GM12878 (cell line): Measurements from ENCODE around the gene NF1. TPM values are rescaled to one million over a fixed set of nuclear protein-coding genes. Genes with fewer than 3 reads are reported as not detected.
A peak's percentile ranks its signal among the peaks of the same experiment; 100 is the strongest.

ENCODE experiments used
- ATAC-seq: fragments of 200-7000 bp; cut with Tn5 transposase; 3 replicates; pipeline ENCODE4 v1.9.1; 2020; ENCODE audit warnings: mild to moderate bottlenecking, moderate library complexity
- BruUV-seq: library from RNA; stranded (reverse); fragments of 400-500 nt; replicated peaks from 2 replicates; lab custom pipeline; 2021; lab: Mats Ljungman, UMichigan
- CTCF ChIA-PET: fragments of 300-600 bp; sonication (Branson Sonifier 250); formaldehyde crosslinking; extraction: SDS; loops from one replicate; lab custom pipeline; 2021; ENCODE audit warnings: inconsistent platforms; lab: Yijun Ruan, JAX
- POLR2A ChIA-PET: fragments of 350-600 bp; formaldehyde crosslinking; extraction: SDS; loops from one replicate; lab custom pipeline; 2021; ENCODE audit warnings: inconsistent platforms; lab: Charles Lee
- RAD21 ChIA-PET: fragments of 300-600 bp; sonication (Branson Sonifier 250); formaldehyde crosslinking; loops from one replicate; lab custom pipeline; 2023; ENCODE audit warnings: antibody characterized with exemption; ENCODE audit not compliant: unreplicated experiment; lab: Charles Lee
- SMC1A ChIA-PET: fragments of 300-600 bp; sonication (Branson Sonifier 250); formaldehyde crosslinking; loops from one replicate; lab custom pipeline; 2023; ENCODE audit not compliant: unreplicated experiment, uncharacterized antibody; lab: Charles Lee
- DNase-seq: peaks from one replicate; pipeline ENCODE4 v3.0.0-alpha.2; 2011; ENCODE audit warnings: low read depth, low spot score
- FAIRE-seq: peaks from 3 replicates; lab custom pipeline; 2011; peaks lifted over from hg19 to GRCh38; lab: Jason Lieb, UNC
- H2AFZ ChIP-seq: 2 replicates; pipeline ENCODE4 v1.6.0; 2011; ENCODE audit warnings: low read depth, low read length, control low read depth; ENCODE audit not compliant: control insufficient read depth
- H3K27ac ChIP-seq: 2 replicates; pipeline ENCODE4 v1.5.1; 2011; ENCODE audit warnings: control low read depth; ENCODE audit not compliant: control insufficient read depth, insufficient read depth
- H3K27me3 ChIP-seq, 2 experiments: replicated peaks in 1 of 2; 2 replicates each; pipeline versions ENCODE4 v1.6.0 to v1.6.1; 2011; ENCODE audit warnings: low read length in 1 of 2; ENCODE audit not compliant: control insufficient read depth in 2 of 2, insufficient read depth in 2 of 2
- H3K36me3 ChIP-seq, 2 experiments: 2 replicates each; pipeline ENCODE4 v1.5.1; 2011; ENCODE audit warnings: low read length in 1 of 2; ENCODE audit not compliant: control insufficient read depth in 2 of 2, insufficient read depth in 2 of 2
- H3K4me1 ChIP-seq: 2 replicates; pipeline ENCODE4 v1.6.1; 2011; ENCODE audit warnings: mild to moderate bottlenecking, low read length, moderate library complexity, mixed read lengths; ENCODE audit not compliant: control insufficient read depth, insufficient read depth
- H3K4me2 ChIP-seq: 2 replicates; pipeline ENCODE4 v1.6.0; 2011; ENCODE audit warnings: control low read depth; ENCODE audit not compliant: control insufficient read depth, insufficient read depth
- H3K4me3 ChIP-seq: fragments of 200-600 bp; sonication (generic); 2 replicates; pipeline ENCODE4 v1.5.1; 2016
- H3K79me2 ChIP-seq: 2 replicates; pipeline ENCODE4 v1.6.0; 2011; ENCODE audit warnings: low read length; ENCODE audit not compliant: control insufficient read depth, insufficient read depth
- H3K9ac ChIP-seq: 2 replicates; pipeline ENCODE4 v1.8.0; 2011; ENCODE audit warnings: low read length, control low read depth, mixed read lengths; ENCODE audit not compliant: control insufficient read depth, insufficient read depth
- H3K9me3 ChIP-seq: replicated peaks from 3 replicates; pipeline ENCODE4 v1.5.1; 2011; ENCODE audit warnings: mild to moderate bottlenecking, low read length; ENCODE audit not compliant: control insufficient read depth, insufficient read depth
- H4K20me1 ChIP-seq: 2 replicates; pipeline ENCODE4 v1.6.0; 2011; ENCODE audit not compliant: control insufficient read depth, insufficient read depth
- CEBPB ChIP-seq, 2 experiments: fragments of 150-350 bp in 1 of 2; IDR thresholded peaks; 2 replicates each; pipeline ENCODE4 v1.6.1; 2012 to 2014; ENCODE audit warnings: low read depth in 2 of 2, low read length in 2 of 2, borderline replicate concordance in 1 of 2, inconsistent platforms in 1 of 2
- EED ChIP-seq: sonication (generic); IDR thresholded peaks from 2 replicates; pipeline ENCODE4 v1.6.1; 2016; ENCODE audit warnings: antibody characterized with exemption, low read depth
- EP300 ChIP-seq, 2 experiments: fragments of 150-350 bp in 1 of 2; IDR thresholded peaks; 2 replicates each; pipeline ENCODE4 v1.6.1; 2011 to 2012; ENCODE audit warnings: low read depth in 2 of 2, low read length in 2 of 2, borderline replicate concordance in 1 of 2, improper control_type of control experiment in 1 of 2, inconsistent platforms in 1 of 2; ENCODE audit not compliant: control insufficient read depth in 1 of 2
- ETV6 ChIP-seq, 2 experiments: fragments of 450-650 bp in 1 of 2; IDR thresholded peaks in 1 of 2; conservative IDR thresholded peaks in 1 of 2; 2 replicates each; pipeline ENCODE4 v1.6.1; 2014; ENCODE audit warnings: antibody characterized with exemption in 1 of 2, borderline replicate concordance in 1 of 2, low read depth in 1 of 2, mild to moderate bottlenecking in 1 of 2, moderate library complexity in 1 of 2
- HDAC2 ChIP-seq: fragments of 200-600 bp; sonication (generic); IDR thresholded peaks from 2 replicates; pipeline ENCODE4 v1.6.1; 2017
- HDGF ChIP-seq: fragments of 450-650 bp; IDR thresholded peaks from 2 replicates; pipeline ENCODE4 v1.6.1; 2016; ENCODE audit warnings: antibody characterized with exemption
- HSF1 ChIP-seq: fragments of 150-350 bp; IDR thresholded peaks from 2 replicates; pipeline ENCODE4 v1.6.1; 2014; ENCODE audit warnings: mild to moderate bottlenecking, low read depth, low read length
- NBN ChIP-seq: fragments of 450-650 bp; IDR thresholded peaks from 2 replicates; pipeline ENCODE4 v1.6.1; 2016
- PKNOX1 ChIP-seq: fragments of 450-650 bp; IDR thresholded peaks from 2 replicates; pipeline ENCODE4 v1.6.1; 2016; ENCODE audit warnings: mild to moderate bottlenecking
- POLR2A ChIP-seq: IDR thresholded peaks from 2 replicates; pipeline ENCODE4 v1.6.1; 2011; ENCODE audit warnings: low read depth, mild to moderate bottlenecking, low read length
- POLR2AphosphoS2 ChIP-seq: IDR thresholded peaks from 2 replicates; pipeline ENCODE4 v1.6.1; 2011; ENCODE audit warnings: low read depth, mild to moderate bottlenecking, low read length, improper control_type of control experiment, moderate library complexity
- POLR2AphosphoS5 ChIP-seq: IDR thresholded peaks from 2 replicates; pipeline ENCODE4 v1.6.1; 2011; ENCODE audit warnings: mild to moderate bottlenecking, low read length, inconsistent platforms
- RUNX3 ChIP-seq: IDR thresholded peaks from 2 replicates; pipeline ENCODE4 v1.6.1; 2012; ENCODE audit warnings: low read length, inconsistent platforms
- SP1 ChIP-seq: IDR thresholded peaks from one replicate; pipeline ENCODE4 v1.6.1; 2011; ENCODE audit warnings: low read depth, low read length
- STAT3 ChIP-seq: IDR thresholded peaks from 2 replicates; pipeline ENCODE4 v1.6.1; 2011; ENCODE audit warnings: low read depth, low read length, improper control_type of control experiment
- SUZ12 ChIP-seq: fragments of 200-600 bp; sonication (generic); IDR thresholded peaks from one replicate; pipeline ENCODE4 v1.6.1; 2018; ENCODE audit warnings: antibody characterized with exemption, mild to moderate bottlenecking; ENCODE audit not compliant: unreplicated experiment
- WRNIP1 ChIP-seq: IDR thresholded peaks from 2 replicates; pipeline ENCODE4 v1.6.1; 2011; ENCODE audit warnings: low read depth, low read length, improper control_type of control experiment, borderline replicate concordance
- WGBS: methylation state at CpG from one replicate; pipeline ENCODE4 v1.1.6; 2016; ENCODE audit warnings: low lambda C conversion rate; ENCODE audit not compliant: insufficient replicate concordance, insufficient coverage; ENCODE audit errors: missing lambda C conversion rate; 5-methylcytosine and 5-hydroxymethylcytosine counted together
- in situ Hi-C: fragments of 300-500 bp; cut with MboI; formaldehyde crosslinking; loops from 9 replicates; pipeline ENCODE4 v1.14.3; 2018; ENCODE audit warnings: mixed read lengths
- intact Hi-C: fragments of 100-400 bp; cut with micrococcal nuclease; formaldehyde crosslinking; loops from one replicate; pipeline ENCODE4 v1.14.2; 2022; ENCODE audit not compliant: unreplicated experiment
- polyA plus RNA-seq, 11 experiments: library from polyadenylated mRNA; depleted of rRNA in 4 of 11; unstranded in 6 of 11; stranded (reverse) in 5 of 11; fragments of >200 nt; fragmentation: Nextera tagmentation in 4 of 11; fragmentation: Illumina TruSeq in 1 of 11; extraction: Ambion mirVana in 4 of 11; extraction: Trizol in 1 of 11; gene quantifications; 1 replicate in 1 of 11; 2 replicates in 10 of 11; pipeline versions ENCODE4 v1.2.1 to v1.2.3, GENCODE V29; 2011 to 2016; ENCODE audit warnings: inconsistent platforms in 2 of 11, missing spikeins in 2 of 11, low read depth in 1 of 11
- total RNA-seq, 4 experiments: library from RNA; depleted of rRNA in 3 of 4; stranded (reverse); fragments of >200 nt in 3 of 4; fragmentation: Illumina TruSeq in 1 of 4; extraction: Trizol in 1 of 4; gene quantifications; 2 replicates each; pipeline versions ENCODE4 v1.2.1 to v1.2.3, GENCODE V29; 2013 to 2021

Gene NF1
- total and polyA plus RNA-seq, 10 of the 15 experiments (the other 5 are each of a cell fraction or from before 2014, with no cell fraction given): 2.5 to 31.8 (median 16.6) TPM

DNA sequence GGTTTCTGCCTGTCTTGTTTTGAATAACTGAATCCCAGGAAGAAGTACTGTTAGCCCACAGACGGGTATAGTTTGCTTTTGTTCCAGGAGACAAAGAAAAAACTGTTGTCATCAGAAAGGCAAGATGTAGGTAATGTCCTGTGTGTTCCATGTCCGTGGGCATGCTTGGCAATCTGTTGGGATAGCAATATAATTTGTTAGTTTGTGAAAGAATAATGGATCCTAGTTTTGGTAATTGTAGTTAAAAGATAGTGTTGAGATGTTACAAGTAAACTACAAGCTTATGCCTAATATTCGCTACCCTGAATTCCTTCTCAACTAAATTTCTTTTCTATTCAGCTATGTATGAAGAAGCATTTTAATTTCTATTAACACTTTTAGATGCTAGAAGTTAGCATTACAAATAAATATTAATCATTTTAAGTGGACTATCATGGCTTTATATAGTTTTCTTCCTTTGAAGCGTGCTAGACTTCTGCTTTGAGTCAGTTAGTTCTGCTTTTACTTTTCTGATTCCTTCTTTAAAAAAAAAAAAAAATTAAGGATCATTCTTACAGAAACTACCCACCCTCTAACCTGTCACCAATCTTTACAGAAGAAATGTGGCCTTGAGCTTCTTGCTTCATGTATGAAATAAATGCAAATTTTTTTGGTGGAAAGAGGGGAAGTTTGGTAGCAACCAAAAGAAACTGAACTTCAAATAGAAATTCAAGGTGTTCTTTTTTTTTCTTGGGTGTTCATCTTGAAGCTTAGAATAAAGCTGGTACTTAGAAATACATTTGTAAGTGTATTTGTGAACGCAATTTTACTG is 224.3 kb downstream of the NF1 start (continued):
- TF ChIP-seq WRNIP1 (no peak), EP300 (IDR thresholded peaks at IDR 0.05; ENCODE audit: borderline replicate concordance in 1 of 2, control insufficient read depth in 1 of 2, low read depth in 2 of 2, low read length in 2 of 2) (peak in 1 of 2 experiments; percentile 18; a peak in 1 of 4 replicates), PKNOX1 (peak; percentile 39; the same call in 1 of the 2 replicates), EED (no peak), CEBPB (IDR thresholded peaks at IDR 0.05; ENCODE audit: borderline replicate concordance in 1 of 2, low read depth in 2 of 2, low read length in 2 of 2) (no peak; a peak in 1 of 4 replicates)

DNA sequence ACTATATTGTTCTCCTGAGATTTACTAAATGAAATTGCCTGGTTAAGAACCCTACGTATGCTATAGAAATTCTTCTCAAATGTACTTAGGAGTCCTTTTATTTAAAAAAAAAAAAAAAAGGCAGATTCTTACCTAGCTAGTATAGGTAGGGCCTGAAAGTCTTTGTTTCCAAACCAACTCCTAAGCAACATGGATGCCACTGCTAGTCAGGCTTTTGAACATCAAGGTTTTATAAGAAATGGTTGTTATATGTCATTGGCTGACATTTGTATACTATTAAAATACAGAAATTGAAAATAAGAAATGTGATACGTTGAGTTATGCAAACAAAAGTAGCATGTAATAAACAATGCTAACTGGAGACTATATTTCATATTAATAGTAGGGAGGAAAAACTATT is 225.5 kb downstream of the NF1 start:
- WGBS: 0% methylated on average over 2 of the region's 2 CpGs
- TF ChIP-seq ETV6 (conservative IDR thresholded peaks at IDR 0.05 in 1 of 2, IDR thresholded peaks at IDR 0.05 in 1 of 2; ENCODE audit: borderline replicate concordance in 1 of 2, low read depth in 1 of 2) (no peak), STAT3 (no peak), SUZ12 (no peak), HDGF (no peak), POLR2A (no peak), NBN (no peak), POLR2AphosphoS2 (no peak), HDAC2 (no peak), RUNX3 (no peak), POLR2AphosphoS5 (no peak), SP1 (no peak), HSF1 (no peak)
- ChIA-PET SMC1A (interaction anchor here (0.8 to 9.5 kb wide), 13 partner anchors 11 to 351 kb away, joined by 3 to 101 read pairs (median 5); no protein-coding TSS in a partner anchor), POLR2A (interaction anchor here (1.0 to 2.6 kb wide), 5 partner anchors 10 to 174 kb away, joined by 4 to 30 read pairs (median 5); no protein-coding TSS in a partner anchor), CTCF (interaction anchor here (1.5 to 10.7 kb wide), 5 partner anchors 11 to 516 kb away, joined by 3 to 80 read pairs (median 9); no protein-coding TSS in a partner anchor), RAD21 (interaction anchor here (1.0 to 3.3 kb wide), 6 partner anchors 10 to 167 kb away, joined by 3 to 39 read pairs (median 10); no protein-coding TSS in a partner anchor)
- Histone ChIP-seq H3K4me2 (peak overlapping the region; percentile 88), H3K27me3 (no peaks in the 10 kb centered on the region), H3K9ac (peak overlapping the region; percentile 54), H3K4me1 (peaks cover 11% of the 10 kb centered on the region), H3K36me3 (no peaks in the 10 kb centered on the region), H4K20me1 (no peaks in the 10 kb centered on the region), H3K9me3 (no peaks in the 10 kb centered on the region), H2AFZ (no peak overlapping the region), H3K27ac (peak overlapping the region; percentile 95), H3K79me2 (peaks cover 61% of the 10 kb centered on the region), H3K4me3 (peak overlapping the region; percentile 65)
- intact Hi-C loops: no loop called here
- no peak for DNase-seq
- no TSS peak for BruUV-seq
- in situ Hi-C loops: no loop called here
- ATAC-seq: peak; percentile 12; the same call in 1 of the 3 replicates
- no peak for FAIRE-seq
